SK-N-SH (cell line): Measurements from ENCODE around the gene MYLK2.

Experiments used
- POLR2AphosphoS5 ChIP-seq: IDR thresholded peaks from 2 replicates; pipeline ENCODE4 v1.6.1; 2012; ENCODE audit warnings: low read depth, low read length
- TAF1 ChIP-seq: IDR thresholded peaks from 2 replicates; pipeline ENCODE4 v1.6.1; 2012; ENCODE audit warnings: low read depth, mild to moderate bottlenecking, low read length, moderate library complexity, borderline replicate concordance
- TEAD4 ChIP-seq: IDR thresholded peaks from 2 replicates; pipeline ENCODE4 v1.4.0; 2012; ENCODE audit warnings: mild to moderate bottlenecking, borderline replicate concordance; ENCODE audit not compliant: insufficient read depth
- ZBTB33 ChIP-seq: IDR thresholded peaks from 2 replicates; pipeline ENCODE4 v1.4.0; 2012; ENCODE audit warnings: low read depth, borderline replicate concordance

- TF ChIP-seq POLR2AphosphoS5 (no peak), ZBTB33 (no peak), TAF1 (no peak), TEAD4 (no peak)
Observed at GRCh38 chr20:31849306-31849930, 30.3 kb downstream of the MYLK2 start.
